Lower lobe of right lung (tissue), 2 donors: Measurements from ENCODE around the gene P3H3. TPM values are rescaled to one million over a fixed set of nuclear protein-coding genes. Genes with fewer than 3 reads are reported as not detected.

Experiments
- ATAC-seq, 2 donors: fragments of 200-7000 bp; cut with Tn5 transposase; one replicate each; pipeline ENCODE4 v1.9.1; 2020 to 2022; ENCODE audit warnings: mild to moderate bottlenecking in 2 of 2, moderate library complexity in 2 of 2
- DNase-seq: peaks from one replicate; pipeline ENCODE4 v3.0.0-alpha.2; 2020
- H3K27ac ChIP-seq: fragments of 200-600 bp; one replicate; pipeline ENCODE4 v1.8.0; 2022
- H3K27me3 ChIP-seq: fragments of 200-600 bp; one replicate; pipeline ENCODE4 v1.8.0; 2022; ENCODE audit warnings: low read depth
- H3K36me3 ChIP-seq: fragments of 200-600 bp; one replicate; pipeline ENCODE4 v1.8.0; 2022; ENCODE audit warnings: mild to moderate bottlenecking
- H3K4me1 ChIP-seq: fragments of 200-600 bp; one replicate; pipeline ENCODE4 v1.8.0; 2022
- H3K4me3 ChIP-seq: fragments of 200-600 bp; one replicate; pipeline ENCODE4 v1.8.0; 2022; ENCODE audit warnings: mild to moderate bottlenecking
- H3K9me3 ChIP-seq: fragments of 200-600 bp; one replicate; pipeline ENCODE4 v1.8.0; 2022
- CTCF ChIP-seq: fragments of 200-600 bp; IDR thresholded peaks from one replicate; pipeline ENCODE4 v1.8.0; 2022; ENCODE audit warnings: antibody characterized with exemption, mild to moderate bottlenecking
- intact Hi-C: fragments of 100-400 bp; cut with DNase I; formaldehyde crosslinking; loops from one replicate; pipeline ENCODE4 v1.11.0; 2022
- total RNA-seq: library from RNA; stranded (reverse); fragmentation: NEBNext Ultra II Directional; extraction: Animal tissue kit (Norgen Biotek cat#: 25700); gene quantifications from one replicate; pipeline ENCODE4 v1.2.1, GENCODE V29; 2021
- donor health status: DM: no; HTN: yes; CAD: no; lungs with severe emphysema.

P3H3 gene
- total RNA-seq, 1 donor from 2014 or later: 7.0 TPM

- Histone ChIP-seq H3K27me3 (no peaks in the 10 kb centered on the region), H3K4me3 (no peak overlapping the region), H3K27ac (no peak overlapping the region), H3K4me1 (peaks cover 12% of the 10 kb centered on the region), H3K36me3 (peaks cover 53% of the 10 kb centered on the region), H3K9me3 (no peaks in the 10 kb centered on the region)
- ATAC-seq: no peak
- DNase-seq: no peak
- intact Hi-C loops: no loop called here
- no peak for TF ChIP-seq CTCF
These were observed 27.1 kb downstream of the P3H3 start for GRCh38 chr12:6855322-6855721.

- Histone ChIP-seq H3K9me3 (no peaks in the 10 kb centered on the region), H3K27me3 (no peaks in the 10 kb centered on the region), H3K4me1 (no peaks in the 10 kb centered on the region), H3K4me3 (no peak overlapping the region), H3K36me3 (peaks cover 88% of the 10 kb centered on the region), H3K27ac (no peak overlapping the region)
- DNase-seq (no peak), ATAC-seq (no peak)
- intact Hi-C loops: no loop called here
- TF ChIP-seq CTCF: no peak
These were observed 30.6 kb downstream of the P3H3 start for GRCh38 chr12:6858799-6859198.

GRCh38 chr12:6860116-6860515 lies 31.9 kb downstream of the P3H3 start:
- Histone ChIP-seq H3K27me3 (no peaks in the 10 kb centered on the region), H3K9me3 (no peaks in the 10 kb centered on the region), H3K36me3 (peaks cover 100% of the 10 kb centered on the region), H3K27ac (no peak overlapping the region), H3K4me3 (no peak overlapping the region), H3K4me1 (no peaks in the 10 kb centered on the region)
- TF ChIP-seq CTCF: no peak
- DNase-seq (no peak), ATAC-seq (no peak)
- intact Hi-C loops: no loop called here

GRCh38 chr12:6860942-6861341 lies 32.7 kb downstream of the P3H3 start:
- H3K27ac ChIP-seq: no peak overlapping the region
- DNase-seq (no peak), ATAC-seq (no peak)
- H3K9me3 ChIP-seq: no peaks in the 10 kb centered on the region
- H3K4me1 ChIP-seq: no peaks in the 10 kb centered on the region
- no peak overlapping the region for H3K4me3 ChIP-seq
- intact Hi-C loops: no loop called here
- TF ChIP-seq CTCF: no peak
- H3K36me3 ChIP-seq: peaks cover 99% of the 10 kb centered on the region
- no peaks in the 10 kb centered on the region for H3K27me3 ChIP-seq

- H3K4me3 ChIP-seq: no peak overlapping the region
- TF ChIP-seq CTCF: no peak
- ATAC-seq: no peak
- H3K4me1 ChIP-seq: no peaks in the 10 kb centered on the region
- H3K27ac ChIP-seq: no peak overlapping the region
- H3K36me3 ChIP-seq: peaks cover 96% of the 10 kb centered on the region
- no peak for DNase-seq
- H3K9me3 ChIP-seq: no peaks in the 10 kb centered on the region
- H3K27me3 ChIP-seq: no peaks in the 10 kb centered on the region
- intact Hi-C loops: no loop called here
These were observed 33.2 kb downstream of the P3H3 start for GRCh38 chr12:6861391-6861790.

GRCh38 chr12:6863033-6863432 lies 34.8 kb downstream of the P3H3 start:
- H3K4me1 ChIP-seq: peaks cover 5% of the 10 kb centered on the region
- H3K36me3 ChIP-seq: peaks cover 80% of the 10 kb centered on the region
- no peaks in the 10 kb centered on the region for H3K27me3 ChIP-seq
- ATAC-seq (no peak), DNase-seq (no peak)
- intact Hi-C loops: no loop called here
- no peaks in the 10 kb centered on the region for H3K9me3 ChIP-seq
- no peak overlapping the region for H3K4me3 ChIP-seq
- TF ChIP-seq CTCF: no peak
- no peak overlapping the region for H3K27ac ChIP-seq
